Inferior parietal cortex (tissue), 1 donor: Measurements from ENCODE around the gene CARF.
A peak's percentile ranks its signal among the peaks of the same experiment; 100 is the strongest.
"Not testable (repeated sequence)": the region's sequence is repeated elsewhere in the genome, so short reads cannot be mapped to it uniquely, and the experiment has no call there.

ENCODE experiments used
- DNase-seq: peaks from one replicate; pipeline ENCODE4 v3.0.0-alpha.2; 2016; ENCODE audit errors: extremely low spot score

The CARF gene

GRCh38 chr2:202933958-202934357 lies 21.9 kb downstream of the CARF start:
- no peak for DNase-seq

- no peak for DNase-seq
Observed at GRCh38 chr2:202934456-202934855, 22.4 kb downstream of the CARF start.

GRCh38 chr2:202938960-202939359 lies 26.9 kb downstream of the CARF start:
- no peak for DNase-seq

- DNase-seq: no peak
Observed at GRCh38 chr2:202941771-202942170, 29.7 kb downstream of the CARF start.

- DNase-seq: no peak
Observed at GRCh38 chr2:202944408-202944807, 32.3 kb downstream of the CARF start.

GRCh38 chr2:202944816-202945215 lies 32.7 kb downstream of the CARF start:
- DNase-seq: no peak

GRCh38 chr2:202945497-202945896 lies 33.4 kb downstream of the CARF start:
- DNase-seq: no peak

GRCh38 chr2:202949333-202949732 lies 37.3 kb downstream of the CARF start:
- not testable (repeated sequence) for DNase-seq

GRCh38 chr2:202950592-202950991 lies 38.5 kb downstream of the CARF start:
- no peak for DNase-seq

GRCh38 chr2:202960524-202960923 lies 48.4 kb downstream of the CARF start:
- no peak for DNase-seq

GRCh38 chr2:202963712-202964111 lies 51.6 kb downstream of the CARF start:
- DNase-seq: no peak

- peak; percentile 30 for DNase-seq
Observed at GRCh38 chr2:202965810-202966460, 53.9 kb downstream of the CARF start.

- not testable (repeated sequence) for DNase-seq
Observed at GRCh38 chr2:202969404-202969803, 57.3 kb downstream of the CARF start.

GRCh38 chr2:202976809-202977208 lies 64.7 kb downstream of the CARF start:
- DNase-seq: no peak

- no peak for DNase-seq
Observed at GRCh38 chr2:202982779-202983491, 70.9 kb downstream of the CARF start.

- DNase-seq: no peak
Observed at GRCh38 chr2:202989749-202990148, 77.7 kb downstream of the CARF start.

- no peak for DNase-seq
Observed at GRCh38 chr2:202990501-202990900, 78.4 kb downstream of the CARF start.

GRCh38 chr2:202997113-202997512 lies 85.0 kb downstream of the CARF start:
- DNase-seq: not testable (repeated sequence)

GRCh38 chr2:203002054-203002821 lies 90.2 kb downstream of the CARF start:
- DNase-seq: no peak

GRCh38 chr2:203003716-203004115 lies 91.6 kb downstream of the CARF start:
- DNase-seq: no peak

GRCh38 chr2:203014456-203015199 lies 102.6 kb downstream of the CARF start, which contains the start of gene NBEAL1:
Gene NBEAL1, plus strand, starts transcription at chr2:203014875. Its CDS starts 1,510 bp downstream, at chr2:203016385.
- peak; percentile 98 for DNase-seq

- DNase-seq: no peak
Observed at GRCh38 chr2:203016716-203017115, 104.6 kb downstream of the CARF start.
